ENCODE data around the gene RNASE9.
"Not testable (repeated sequence)": the region's sequence is repeated elsewhere in the genome, so short reads cannot be mapped to it uniquely, and the experiment has no call there.

Gene RNASE9

GRCh38 chr14:20515846-20516245 lies 45.0 kb downstream of the RNASE9 start:
- no peak for DNase-seq

- DNase-seq: no peak
These were observed 48.5 kb downstream of the RNASE9 start for GRCh38 chr14:20512177-20512905.

DNA sequence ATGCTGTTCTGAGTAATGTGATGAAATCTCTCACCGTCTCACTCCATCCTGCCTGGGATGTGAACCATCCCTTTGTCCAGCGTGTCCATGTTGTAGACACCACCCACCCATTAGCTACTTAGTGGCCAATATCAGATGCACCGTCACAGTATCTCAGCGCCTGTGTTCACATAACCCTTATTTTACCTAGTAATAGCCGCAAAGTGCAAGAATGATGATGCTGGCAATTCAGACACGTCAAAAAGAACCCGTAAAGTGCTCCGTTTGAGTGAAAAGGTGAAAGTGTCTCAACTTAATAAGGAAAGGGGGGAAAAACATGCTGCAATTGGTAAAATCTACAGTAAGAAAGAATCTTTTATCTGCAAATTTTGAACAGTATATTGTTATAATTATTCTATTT lies 52.5 kb downstream of the RNASE9 start:
- no peak for DNase-seq

- not testable (repeated sequence) for DNase-seq
These were observed 53.3 kb downstream of the RNASE9 start for GRCh38 chr14:20507537-20507936.

DNA sequence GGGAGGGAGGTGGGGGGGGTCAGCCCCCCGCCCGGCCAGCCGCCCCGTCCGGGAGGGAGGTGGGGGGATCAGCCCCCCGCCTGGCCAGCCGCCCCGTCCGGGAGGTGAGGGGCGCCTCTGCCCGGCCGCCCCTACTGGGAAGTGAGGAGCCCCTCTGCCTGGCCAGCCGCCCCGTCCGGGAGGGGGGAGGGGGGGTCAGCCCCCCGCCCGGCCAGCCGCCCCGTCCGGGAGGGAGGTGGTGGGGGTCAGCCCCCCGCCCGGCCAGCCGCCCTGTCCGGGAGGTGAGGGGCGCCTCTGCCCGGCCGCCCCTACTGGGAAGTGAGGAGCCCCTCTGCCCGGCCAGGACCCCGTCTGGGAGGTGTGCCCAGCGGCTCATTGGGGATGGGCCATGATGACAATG lies 54.1 kb downstream of the RNASE9 start:
- DNase-seq: not testable (repeated sequence)

- DNase-seq: not testable (repeated sequence)
These were observed 54.6 kb downstream of the RNASE9 start for GRCh38 chr14:20506276-20506675.
